Tongue (tissue), 3 donors: ENCODE data around the gene SLC27A2. TPM values are rescaled to one million over a fixed set of nuclear protein-coding genes. Genes with fewer than 3 reads are reported as not detected.

Experiments
- DNase-seq: peaks from one replicate; pipeline ENCODE4 v3.0.0-alpha.2; 2015
- small RNA-seq: library from RNA; depleted of rRNA; stranded (forward); fragments of <200 nt; gene quantifications from one replicate; pipeline ENCODE3, GENCODE V24; 2014; ENCODE audit warnings: low replicate concordance
- total RNA-seq: library from RNA; depleted of rRNA; stranded (reverse); fragments of >200 nt; gene quantifications from one replicate; pipeline ENCODE4 v1.2.3, GENCODE V29; 2014

Gene SLC27A2
- total RNA-seq, 1 donor from 2014 or later: 0.31 TPM

DNA sequence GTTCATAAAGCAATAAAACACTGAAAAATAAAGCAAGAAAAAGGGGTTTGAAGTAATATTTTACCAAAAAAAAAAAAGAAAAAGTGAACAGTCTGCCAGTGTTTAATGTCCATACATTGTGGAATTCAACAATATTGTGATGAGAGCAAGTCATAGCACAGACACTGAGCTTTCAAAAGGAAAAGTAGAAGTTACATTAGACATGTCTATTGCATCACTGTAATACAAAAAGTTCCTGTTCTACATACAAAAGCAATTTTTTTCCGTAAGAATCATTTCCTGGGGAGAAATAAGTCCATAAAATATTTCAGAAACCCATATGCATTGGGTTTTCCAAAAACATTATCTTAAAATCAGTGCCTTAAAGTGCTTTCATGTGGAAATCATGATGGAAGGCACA lies 95.4 kb downstream of the SLC27A2 start:
- DNase-seq: no peak

DNA sequence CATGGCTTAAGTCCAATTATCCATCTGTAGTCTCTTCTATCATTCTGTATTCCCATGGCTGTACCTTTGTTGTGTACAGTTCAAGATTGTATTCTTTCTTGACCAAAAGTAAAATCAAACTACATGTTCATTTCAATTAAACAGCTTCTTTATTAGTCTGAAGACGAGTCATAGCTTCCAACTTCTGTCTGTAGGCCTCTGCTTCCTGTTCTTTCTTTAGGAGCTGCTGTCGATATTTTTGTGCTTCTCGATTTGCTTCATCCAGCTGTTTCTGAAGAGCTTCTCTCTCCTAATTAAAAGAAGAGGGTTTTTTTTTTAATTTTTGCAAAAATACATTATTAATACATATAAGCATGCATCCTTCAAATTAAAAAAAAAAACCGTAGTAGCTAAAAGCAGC lies 96.5 kb downstream of the SLC27A2 start:
- DNase-seq: no peak

DNA sequence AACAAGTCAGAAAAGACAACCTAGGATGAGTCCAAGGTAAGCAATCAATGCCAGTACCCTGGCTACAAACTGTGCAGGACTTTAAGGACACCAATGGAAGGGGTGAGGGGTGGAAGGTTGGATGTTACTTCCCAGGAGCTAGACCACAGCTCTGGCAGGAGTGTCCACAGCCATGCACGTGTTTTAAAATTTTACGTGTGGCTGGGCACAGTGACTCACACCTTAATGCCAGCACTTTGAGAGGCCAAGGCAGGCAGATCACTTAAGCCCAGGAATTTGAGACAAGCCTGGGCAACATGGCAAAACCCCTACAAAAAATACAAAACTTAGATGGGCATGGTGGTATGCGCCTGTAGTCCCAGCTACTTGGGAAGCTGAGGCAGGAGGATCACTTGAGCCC lies 98.3 kb downstream of the SLC27A2 start:
- no peak for DNase-seq

DNA sequence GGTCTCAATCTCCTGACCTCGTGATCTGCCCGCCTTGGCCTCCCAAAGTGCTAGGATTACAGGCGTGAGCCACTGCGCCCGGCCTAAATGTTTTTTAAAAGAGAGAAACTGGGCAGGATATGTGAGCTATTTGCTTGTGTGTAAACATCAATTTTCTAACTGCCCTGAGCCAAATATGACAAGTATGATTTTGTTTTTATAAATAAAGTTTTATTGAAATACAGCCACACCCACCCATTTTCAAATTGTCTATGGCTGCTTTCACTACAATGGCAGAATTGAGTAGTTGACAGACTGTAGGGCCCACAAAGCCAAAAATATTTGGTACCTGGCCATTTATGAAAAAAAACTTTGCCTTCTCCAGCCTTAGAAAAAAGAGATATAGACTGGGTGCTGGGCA lies 99.4 kb downstream of the SLC27A2 start:
- no peak for DNase-seq

Small RNA genes lying within 50 kb of the gene (small RNA-seq; reads per million reads assigned to genes)
- gene RF00019: not detected

Other genes starting within 250 kb of the SLC27A2 start
- 10.5 TPM for gene ATP8B4, start 63.0 kb upstream of the SLC27A2 start, total RNA-seq
- 3.4 TPM for gene HDC, start 83.5 kb downstream of the SLC27A2 start, total RNA-seq
- gene GABPB1, start 173.0 kb downstream of the SLC27A2 start, total RNA-seq: 36.1 TPM
- 42.3 TPM for gene USP8, start 242.2 kb downstream of the SLC27A2 start, total RNA-seq